ENCODE results near the gene ADAMTS17.
"Not testable (repeated sequence)": the region's sequence is repeated elsewhere in the genome, so short reads cannot be mapped to it uniquely, and the experiment has no call there.

ADAMTS17 gene

GRCh38 chr15:100101426-100102089 is 240.2 kb downstream of the ADAMTS17 start:
- DNase-seq, result no peak

- no peak for DNase-seq
Measured at GRCh38 chr15:100100926-100101325, 240.8 kb downstream of the ADAMTS17 start.

- DNase-seq, result no peak
Measured at GRCh38 chr15:100099976-100100375, 241.8 kb downstream of the ADAMTS17 start.

- no peak for DNase-seq
Measured at GRCh38 chr15:100098705-100099104, 243.1 kb downstream of the ADAMTS17 start.

- DNase-seq, result no peak
Measured at GRCh38 chr15:100097342-100098127, 244.2 kb downstream of the ADAMTS17 start.

GRCh38 chr15:100096700-100097099 is 245.1 kb downstream of the ADAMTS17 start:
- DNase-seq, result no peak

GRCh38 chr15:100096248-100096600 is 245.6 kb downstream of the ADAMTS17 start:
- DNase-seq, result no peak

GRCh38 chr15:100095541-100096247 is 246.1 kb downstream of the ADAMTS17 start:
- DNase-seq, result no peak

- DNase-seq, result no peak
Measured at GRCh38 chr15:100094127-100094510, 247.7 kb downstream of the ADAMTS17 start.

- no peak for DNase-seq
Measured at GRCh38 chr15:100093211-100094126, 248.3 kb downstream of the ADAMTS17 start.

- DNase-seq, result no peak
Measured at GRCh38 chr15:100092034-100092433, 249.7 kb downstream of the ADAMTS17 start.

GRCh38 chr15:100090411-100090810 is 251.4 kb downstream of the ADAMTS17 start:
- no peak for DNase-seq

- not testable (repeated sequence) for DNase-seq
Measured at GRCh38 chr15:100084042-100084821, 257.5 kb downstream of the ADAMTS17 start.

GRCh38 chr15:100083572-100083971 is 258.2 kb downstream of the ADAMTS17 start:
- DNase-seq, result no peak

- no peak for DNase-seq
Measured at GRCh38 chr15:100082761-100083402, 258.9 kb downstream of the ADAMTS17 start.

- DNase-seq, result no peak
Measured at GRCh38 chr15:100081454-100081853, 260.3 kb downstream of the ADAMTS17 start.

GRCh38 chr15:100078511-100079220 is 263.1 kb downstream of the ADAMTS17 start:
- DNase-seq, result no peak

GRCh38 chr15:100075229-100075628 is 266.5 kb downstream of the ADAMTS17 start:
- no peak for DNase-seq

- no peak for DNase-seq
Measured at GRCh38 chr15:100073982-100074381, 267.8 kb downstream of the ADAMTS17 start.

GRCh38 chr15:100066521-100067280 is 275.1 kb downstream of the ADAMTS17 start:
- DNase-seq, result not testable (repeated sequence)

Measured in NCI-H1048 (cell line).